ENCODE data around the gene ARHGAP24.

The ARHGAP24 gene

DNA sequence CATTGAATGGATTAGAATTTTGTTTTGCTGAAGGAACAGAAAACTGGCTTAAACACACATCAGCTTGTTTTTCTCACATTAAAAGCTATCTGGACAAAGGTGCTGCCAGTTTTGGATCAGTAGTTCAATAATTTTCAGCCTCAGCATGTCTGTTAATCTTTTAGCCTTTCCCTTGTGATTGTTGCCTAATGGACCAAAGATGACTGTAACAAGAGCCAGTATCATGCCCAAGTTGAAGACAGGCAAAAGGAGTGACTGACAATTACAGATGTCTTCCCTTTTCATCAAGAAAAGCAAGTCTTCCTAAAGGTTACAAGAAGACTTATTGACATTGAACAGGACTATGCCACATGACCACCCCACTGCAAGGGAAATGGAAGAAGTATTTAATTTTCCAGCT, 465.2 kb downstream of the ARHGAP24 start:
- Histone ChIP-seq H3K4me1 (ENCODE audit: control insufficient read depth, insufficient read depth, low read length) (peaks cover 13% of the 10 kb centered on the region), H3K4me3 (ENCODE audit: low read length) (no peak overlapping the region), H3K9ac (ENCODE audit: low read length) (no peak overlapping the region), H3K9me3 (ENCODE audit: control insufficient read depth, low read length) (no peaks in the 10 kb centered on the region), H3K36me3 (ENCODE audit: control insufficient read depth, insufficient read depth, low read length) (no peaks in the 10 kb centered on the region), H3K27me3 (ENCODE audit: control insufficient read depth, insufficient read depth, low read length) (no peaks in the 10 kb centered on the region)

DNA sequence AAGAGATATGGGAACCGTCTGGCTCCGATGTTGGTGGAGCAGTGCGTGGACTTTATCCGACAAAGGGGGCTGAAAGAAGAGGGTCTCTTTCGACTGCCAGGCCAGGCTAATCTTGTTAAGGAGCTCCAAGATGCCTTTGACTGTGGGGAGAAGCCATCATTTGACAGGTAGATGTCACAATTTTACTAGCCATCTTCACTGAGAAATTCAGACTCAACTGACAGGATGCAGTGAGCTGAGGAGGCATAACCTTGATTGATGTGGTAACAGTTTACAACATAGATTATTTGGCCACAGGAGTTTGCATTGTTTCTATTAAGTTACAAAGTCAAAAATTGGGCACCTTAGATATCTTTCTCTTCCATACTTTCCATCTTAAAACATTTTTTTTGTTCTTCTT, 467.2 kb downstream of the ARHGAP24 start:
- H3K4me3 ChIP-seq (ENCODE audit: low read length), result no peak overlapping the region
- H3K4me1 ChIP-seq (ENCODE audit: control insufficient read depth, insufficient read depth, low read length), result peaks cover 13% of the 10 kb centered on the region
- no peaks in the 10 kb centered on the region for H3K36me3 ChIP-seq (ENCODE audit: control insufficient read depth, insufficient read depth, low read length)
- H3K9ac ChIP-seq (ENCODE audit: low read length), result no peak overlapping the region
- H3K27me3 ChIP-seq (ENCODE audit: control insufficient read depth, insufficient read depth, low read length), result no peaks in the 10 kb centered on the region
- no peaks in the 10 kb centered on the region for H3K9me3 ChIP-seq (ENCODE audit: control insufficient read depth, low read length)

DNA sequence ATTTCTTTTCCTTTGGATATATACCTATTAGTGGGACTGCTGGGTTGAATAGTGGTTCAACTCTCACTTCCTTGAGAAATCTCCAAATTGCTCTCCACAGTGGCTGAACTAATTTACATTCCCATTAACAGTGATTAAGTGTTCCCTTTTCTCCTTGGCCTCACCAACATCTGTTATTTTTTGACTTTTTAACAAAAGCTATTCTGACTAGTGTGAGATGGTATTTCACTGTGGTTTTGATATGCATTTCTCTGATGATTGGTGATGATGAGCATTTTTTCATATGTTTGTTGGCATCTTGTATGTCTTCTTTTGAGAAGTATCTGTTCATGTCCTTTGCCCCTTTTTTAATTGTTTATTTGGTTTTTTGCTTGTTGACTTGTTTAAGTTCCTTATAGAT, 471.9 kb downstream of the ARHGAP24 start:
- Histone ChIP-seq H3K9me3 (ENCODE audit: control insufficient read depth, low read length) (no peaks in the 10 kb centered on the region), H3K4me3 (ENCODE audit: low read length) (no peak overlapping the region), H3K9ac (ENCODE audit: low read length) (no peak overlapping the region), H3K4me1 (ENCODE audit: control insufficient read depth, insufficient read depth, low read length) (no peaks in the 10 kb centered on the region), H3K36me3 (ENCODE audit: control insufficient read depth, insufficient read depth, low read length) (no peaks in the 10 kb centered on the region), H3K27me3 (ENCODE audit: control insufficient read depth, insufficient read depth, low read length) (no peaks in the 10 kb centered on the region)

DNA sequence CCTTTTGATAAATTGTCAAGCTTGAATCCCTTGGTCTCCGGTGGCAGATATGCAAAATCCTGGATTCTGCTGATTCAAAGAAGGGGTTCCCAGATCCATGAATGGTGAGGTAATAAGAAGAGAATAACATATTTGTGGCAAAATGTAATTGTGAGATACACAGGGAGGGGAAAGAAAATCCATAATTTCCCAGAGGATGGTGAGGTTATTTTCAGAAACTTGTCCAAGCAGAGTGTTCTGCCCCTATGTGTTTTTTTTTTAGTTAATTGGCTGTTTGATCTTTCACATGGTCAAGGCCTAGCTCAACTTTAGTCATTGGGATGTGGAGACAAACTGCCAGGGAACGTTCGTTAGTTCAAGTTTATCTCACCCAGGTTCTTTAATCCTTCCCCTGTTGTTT, 476.1 kb downstream of the ARHGAP24 start:
- peaks cover 6% of the 10 kb centered on the region for H3K4me1 ChIP-seq (ENCODE audit: control insufficient read depth, insufficient read depth, low read length)
- H3K27me3 ChIP-seq (ENCODE audit: control insufficient read depth, insufficient read depth, low read length), result no peaks in the 10 kb centered on the region
- H3K4me3 ChIP-seq (ENCODE audit: low read length), result no peak overlapping the region
- H3K9ac ChIP-seq (ENCODE audit: low read length), result no peak overlapping the region
- H3K36me3 ChIP-seq (ENCODE audit: control insufficient read depth, insufficient read depth, low read length), result no peaks in the 10 kb centered on the region
- no peaks in the 10 kb centered on the region for H3K9me3 ChIP-seq (ENCODE audit: control insufficient read depth, low read length)

DNA sequence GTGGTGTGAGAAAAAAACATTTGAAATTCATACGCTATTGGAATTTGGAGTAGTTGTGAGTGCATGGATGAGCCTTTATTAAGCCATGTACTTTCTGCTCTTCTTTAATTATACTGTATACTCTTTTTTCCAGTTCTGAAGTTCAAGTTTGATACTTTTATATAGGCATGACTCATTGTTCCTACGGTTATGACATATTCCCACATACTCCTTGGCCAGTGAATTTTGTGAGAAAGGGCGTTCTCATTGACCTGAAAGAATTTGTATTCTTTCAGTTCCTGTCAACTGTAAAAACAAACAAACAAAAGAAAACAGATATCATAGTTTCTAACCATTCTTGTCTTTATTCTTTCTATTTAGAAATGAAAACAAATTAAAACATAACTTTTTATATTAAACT, 477.6 kb downstream of the ARHGAP24 start:
- Histone ChIP-seq H3K27me3 (ENCODE audit: control insufficient read depth, insufficient read depth, low read length) (no peaks in the 10 kb centered on the region), H3K36me3 (ENCODE audit: control insufficient read depth, insufficient read depth, low read length) (no peaks in the 10 kb centered on the region), H3K4me3 (ENCODE audit: low read length) (no peak overlapping the region), H3K4me1 (ENCODE audit: control insufficient read depth, insufficient read depth, low read length) (peaks cover 6% of the 10 kb centered on the region), H3K9ac (ENCODE audit: low read length) (no peak overlapping the region), H3K9me3 (ENCODE audit: control insufficient read depth, low read length) (no peaks in the 10 kb centered on the region)

DNA sequence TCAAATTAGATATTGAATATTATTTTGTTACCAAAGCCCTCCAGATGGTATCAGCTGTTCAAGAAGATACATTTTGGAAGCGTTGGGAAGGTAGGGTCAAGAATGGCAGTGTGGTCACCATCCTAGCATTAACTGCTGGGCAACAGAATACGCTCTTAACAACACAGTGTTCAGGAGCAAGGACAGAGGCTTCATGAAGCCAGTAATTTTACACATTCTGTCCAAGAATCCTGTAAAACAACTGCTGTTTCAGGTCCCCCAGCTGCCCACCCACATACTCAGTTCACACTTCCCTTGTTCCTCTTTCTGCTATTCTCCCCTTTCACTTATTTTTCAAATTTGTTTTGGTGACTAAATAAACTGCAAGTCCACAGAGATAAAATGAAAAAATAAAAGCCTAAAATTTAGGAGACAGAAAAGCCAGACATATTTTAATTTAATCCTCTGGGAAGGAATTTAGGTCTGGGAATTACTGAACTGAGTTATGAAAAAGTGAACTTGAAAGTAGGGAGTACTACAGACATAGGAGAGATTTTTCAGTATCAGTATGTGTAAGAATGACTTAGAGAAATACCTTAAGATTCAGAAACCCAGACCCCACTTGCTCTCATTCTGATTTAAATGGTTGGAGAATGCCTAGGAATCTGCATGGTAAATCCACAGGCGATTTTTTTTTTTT, 478.2 kb downstream of the ARHGAP24 start:
- Histone ChIP-seq H3K9ac (ENCODE audit: low read length) (no peak overlapping the region), H3K4me3 (ENCODE audit: low read length) (no peak overlapping the region), H3K4me1 (ENCODE audit: control insufficient read depth, insufficient read depth, low read length) (peaks cover 6% of the 10 kb centered on the region), H3K36me3 (ENCODE audit: control insufficient read depth, insufficient read depth, low read length) (no peaks in the 10 kb centered on the region), H3K9me3 (ENCODE audit: control insufficient read depth, low read length) (no peaks in the 10 kb centered on the region), H3K27me3 (ENCODE audit: control insufficient read depth, insufficient read depth, low read length) (no peaks in the 10 kb centered on the region)

DNA sequence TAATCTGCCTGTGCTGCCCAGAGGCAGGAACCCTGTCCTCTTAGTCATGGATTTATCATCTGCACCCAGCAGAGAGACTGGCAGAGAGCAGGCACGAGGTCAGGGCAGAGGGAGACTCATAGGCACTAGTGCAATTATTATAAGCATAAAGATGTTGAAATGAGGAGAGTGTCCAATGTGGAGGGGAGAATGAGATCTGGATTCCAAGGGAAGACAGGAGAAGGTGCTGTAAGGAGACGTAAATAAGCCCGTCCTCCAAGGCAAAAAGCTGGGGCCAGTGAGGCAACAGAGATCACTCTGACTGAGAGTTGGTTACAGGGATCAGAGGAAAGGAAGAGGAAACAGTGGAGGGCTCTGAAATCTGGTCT, 478.7 kb downstream of the ARHGAP24 start:
- no peak overlapping the region for H3K9ac ChIP-seq (ENCODE audit: low read length)
- H3K9me3 ChIP-seq (ENCODE audit: control insufficient read depth, low read length), result no peaks in the 10 kb centered on the region
- no peaks in the 10 kb centered on the region for H3K36me3 ChIP-seq (ENCODE audit: control insufficient read depth, insufficient read depth, low read length)
- peaks cover 6% of the 10 kb centered on the region for H3K4me1 ChIP-seq (ENCODE audit: control insufficient read depth, insufficient read depth, low read length)
- H3K27me3 ChIP-seq (ENCODE audit: control insufficient read depth, insufficient read depth, low read length), result no peaks in the 10 kb centered on the region
- no peak overlapping the region for H3K4me3 ChIP-seq (ENCODE audit: low read length)

DNA sequence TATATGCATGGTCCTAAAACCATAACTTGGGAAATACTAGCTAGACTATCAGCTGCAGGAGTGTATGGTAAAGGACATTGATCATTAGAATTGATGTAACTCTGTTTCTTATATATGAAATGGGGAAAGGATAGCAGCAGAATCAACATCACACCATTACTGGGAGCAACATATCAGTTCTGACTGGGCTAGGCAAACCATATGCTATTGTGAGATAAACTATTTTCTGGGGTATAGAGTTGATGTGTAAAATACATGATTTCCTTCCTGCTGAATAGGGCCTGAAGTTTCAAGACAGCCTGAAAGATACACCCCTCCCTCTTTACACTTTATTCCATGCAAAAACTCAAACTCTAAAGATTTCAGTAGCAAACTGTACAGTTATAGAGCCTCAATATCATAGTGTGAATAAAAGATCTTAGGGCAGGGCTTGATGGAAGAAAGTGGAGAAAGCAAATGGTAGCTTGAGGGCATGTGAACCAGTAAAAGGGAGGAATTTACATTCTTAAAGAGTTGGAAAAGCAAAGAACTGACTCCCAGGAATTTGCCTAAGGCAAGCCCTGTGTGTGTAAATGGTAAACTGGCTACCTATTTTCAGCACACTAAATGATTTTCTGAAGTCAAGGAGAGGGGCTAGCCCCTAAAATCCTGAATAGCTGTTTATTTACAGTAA, 480.8 kb downstream of the ARHGAP24 start:
- Histone ChIP-seq H3K4me1 (ENCODE audit: control insufficient read depth, insufficient read depth, low read length) (peaks cover 6% of the 10 kb centered on the region), H3K9me3 (ENCODE audit: control insufficient read depth, low read length) (no peaks in the 10 kb centered on the region), H3K27me3 (ENCODE audit: control insufficient read depth, insufficient read depth, low read length) (no peaks in the 10 kb centered on the region), H3K4me3 (ENCODE audit: low read length) (no peak overlapping the region), H3K36me3 (ENCODE audit: control insufficient read depth, insufficient read depth, low read length) (no peaks in the 10 kb centered on the region), H3K9ac (ENCODE audit: low read length) (no peak overlapping the region)

DNA sequence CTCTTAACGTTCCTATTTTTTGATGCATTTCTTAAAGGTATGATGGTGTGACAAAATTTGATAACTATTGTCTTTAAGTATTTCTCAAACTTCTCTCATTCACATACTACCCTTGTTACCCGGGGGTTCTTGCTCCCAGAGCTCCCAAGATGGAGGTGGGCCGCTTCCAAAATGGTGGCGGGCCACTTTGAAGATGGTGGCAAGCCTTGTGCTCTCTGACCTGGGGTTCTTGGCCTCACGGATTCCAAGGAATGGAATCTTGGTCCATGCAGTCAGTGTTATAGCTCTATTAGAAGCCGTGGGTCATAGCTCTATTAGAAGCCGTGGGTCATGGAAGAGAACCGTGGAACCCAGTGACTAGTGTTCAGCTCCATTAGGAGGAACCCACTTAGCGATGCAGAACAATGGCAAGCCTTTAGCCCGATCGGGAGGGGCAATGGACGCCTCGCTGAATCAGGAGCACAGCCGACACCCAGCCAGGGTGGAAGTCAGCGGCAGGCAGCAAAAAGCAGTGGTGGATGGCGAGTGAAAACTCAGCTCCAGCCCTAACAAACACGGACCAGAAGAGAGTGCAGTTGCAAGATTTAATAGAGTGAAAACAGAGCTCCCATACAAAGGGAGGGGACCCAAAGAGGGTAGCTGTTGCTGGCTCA, 481.5 kb downstream of the ARHGAP24 start:
- no peaks in the 10 kb centered on the region for H3K36me3 ChIP-seq (ENCODE audit: control insufficient read depth, insufficient read depth, low read length)
- peaks cover 6% of the 10 kb centered on the region for H3K4me1 ChIP-seq (ENCODE audit: control insufficient read depth, insufficient read depth, low read length)
- H3K4me3 ChIP-seq (ENCODE audit: low read length), result no peak overlapping the region
- no peaks in the 10 kb centered on the region for H3K9me3 ChIP-seq (ENCODE audit: control insufficient read depth, low read length)
- H3K9ac ChIP-seq (ENCODE audit: low read length), result no peak overlapping the region
- H3K27me3 ChIP-seq (ENCODE audit: control insufficient read depth, insufficient read depth, low read length), result no peaks in the 10 kb centered on the region

DNA sequence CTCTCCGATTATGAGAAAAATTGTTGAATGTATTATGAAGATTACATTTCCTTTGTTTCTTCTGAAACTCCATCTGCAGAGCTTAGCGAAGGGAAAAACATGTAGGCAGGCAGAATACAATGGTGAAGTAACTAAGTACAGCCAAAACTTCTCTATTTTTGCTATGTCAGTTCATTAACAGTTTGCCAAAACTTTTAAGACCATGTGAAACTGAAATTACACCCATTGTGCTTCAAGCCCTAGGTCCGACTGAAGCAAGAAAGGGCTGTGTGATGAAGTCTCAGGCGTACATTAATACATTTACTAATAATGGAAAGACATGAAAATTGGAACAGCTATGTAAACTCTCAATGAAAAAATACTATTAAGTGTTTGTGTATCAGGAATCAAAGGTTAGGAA, 486.9 kb downstream of the ARHGAP24 start:
- no peaks in the 10 kb centered on the region for H3K36me3 ChIP-seq (ENCODE audit: control insufficient read depth, insufficient read depth, low read length)
- no peak overlapping the region for H3K4me3 ChIP-seq (ENCODE audit: low read length)
- no peaks in the 10 kb centered on the region for H3K4me1 ChIP-seq (ENCODE audit: control insufficient read depth, insufficient read depth, low read length)
- H3K9ac ChIP-seq (ENCODE audit: low read length), result no peak overlapping the region
- no peaks in the 10 kb centered on the region for H3K27me3 ChIP-seq (ENCODE audit: control insufficient read depth, insufficient read depth, low read length)
- no peaks in the 10 kb centered on the region for H3K9me3 ChIP-seq (ENCODE audit: control insufficient read depth, low read length)

DNA sequence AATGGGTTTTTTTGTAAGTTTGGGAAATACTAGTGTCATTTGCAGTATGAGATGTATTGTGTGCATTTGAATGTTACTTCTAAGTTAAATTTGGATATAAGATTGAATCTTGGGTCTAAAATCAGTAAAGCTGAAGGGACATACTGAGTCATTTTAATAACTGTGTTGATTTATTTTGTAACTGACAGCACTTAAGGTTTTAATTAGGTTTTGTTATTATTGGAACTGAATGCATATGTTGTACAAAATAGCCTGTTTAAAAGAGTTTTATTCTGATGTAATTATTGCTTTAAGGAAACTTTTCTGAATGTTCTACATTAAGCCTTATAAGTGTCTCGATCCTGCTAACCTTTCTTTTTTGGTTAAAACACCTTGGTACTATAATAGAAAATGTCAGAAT, 488.3 kb downstream of the ARHGAP24 start:
- Histone ChIP-seq H3K9me3 (ENCODE audit: control insufficient read depth, low read length) (no peaks in the 10 kb centered on the region), H3K36me3 (ENCODE audit: control insufficient read depth, insufficient read depth, low read length) (no peaks in the 10 kb centered on the region), H3K4me1 (ENCODE audit: control insufficient read depth, insufficient read depth, low read length) (peaks cover 5% of the 10 kb centered on the region), H3K9ac (ENCODE audit: low read length) (no peak overlapping the region), H3K27me3 (ENCODE audit: control insufficient read depth, insufficient read depth, low read length) (no peaks in the 10 kb centered on the region), H3K4me3 (ENCODE audit: low read length) (no peak overlapping the region)

DNA sequence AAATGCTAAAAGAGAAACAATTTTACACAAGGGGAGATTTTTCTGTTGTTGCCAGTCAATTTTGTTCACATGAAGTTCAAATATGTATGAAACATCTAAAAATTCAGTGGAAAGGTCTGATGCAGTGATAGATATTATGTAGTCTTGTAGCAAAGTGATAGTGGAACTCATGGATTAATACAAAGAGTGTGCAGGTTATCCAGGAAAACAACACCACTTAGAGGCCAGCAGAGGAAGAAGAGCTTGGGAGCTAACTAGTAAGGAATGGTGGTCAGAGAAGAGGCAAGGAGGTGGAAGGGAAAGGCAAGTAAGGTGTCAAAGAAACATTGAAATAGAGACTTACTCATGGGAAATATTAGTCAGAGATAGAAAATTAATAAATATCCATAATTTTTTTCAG, 489.3 kb downstream of the ARHGAP24 start:
- no peak overlapping the region for H3K4me3 ChIP-seq (ENCODE audit: low read length)
- no peaks in the 10 kb centered on the region for H3K36me3 ChIP-seq (ENCODE audit: control insufficient read depth, insufficient read depth, low read length)
- H3K27me3 ChIP-seq (ENCODE audit: control insufficient read depth, insufficient read depth, low read length), result no peaks in the 10 kb centered on the region
- H3K9me3 ChIP-seq (ENCODE audit: control insufficient read depth, low read length), result no peaks in the 10 kb centered on the region
- H3K4me1 ChIP-seq (ENCODE audit: control insufficient read depth, insufficient read depth, low read length), result peaks cover 7% of the 10 kb centered on the region
- no peak overlapping the region for H3K9ac ChIP-seq (ENCODE audit: low read length)
